Retinal pigment epithelial cell (primary cell): ENCODE results near the gene TMEM163.
"Not testable (repeated sequence)": the region's sequence is repeated elsewhere in the genome, so short reads cannot be mapped to it uniquely, and the experiment has no call there.

Source experiments
- DNase-seq: peaks from one replicate; pipeline ENCODE4 v3.0.0-alpha.2; 2010; ENCODE audit warnings: low read depth
- H3K4me3 ChIP-seq: 2 replicates; pipeline ENCODE4 v1.5.1; 2011; ENCODE audit warnings: mild to moderate bottlenecking, low read length, control low read depth, moderate library complexity
- TF ChIP-seq, protein P1 (sequence below): conservative IDR thresholded peaks from 2 replicates; pipeline ENCODE4 v1.5.1; 2011; ENCODE audit warnings: low read depth, low read length, control low read depth, inconsistent platforms

Gene TMEM163

DNA sequence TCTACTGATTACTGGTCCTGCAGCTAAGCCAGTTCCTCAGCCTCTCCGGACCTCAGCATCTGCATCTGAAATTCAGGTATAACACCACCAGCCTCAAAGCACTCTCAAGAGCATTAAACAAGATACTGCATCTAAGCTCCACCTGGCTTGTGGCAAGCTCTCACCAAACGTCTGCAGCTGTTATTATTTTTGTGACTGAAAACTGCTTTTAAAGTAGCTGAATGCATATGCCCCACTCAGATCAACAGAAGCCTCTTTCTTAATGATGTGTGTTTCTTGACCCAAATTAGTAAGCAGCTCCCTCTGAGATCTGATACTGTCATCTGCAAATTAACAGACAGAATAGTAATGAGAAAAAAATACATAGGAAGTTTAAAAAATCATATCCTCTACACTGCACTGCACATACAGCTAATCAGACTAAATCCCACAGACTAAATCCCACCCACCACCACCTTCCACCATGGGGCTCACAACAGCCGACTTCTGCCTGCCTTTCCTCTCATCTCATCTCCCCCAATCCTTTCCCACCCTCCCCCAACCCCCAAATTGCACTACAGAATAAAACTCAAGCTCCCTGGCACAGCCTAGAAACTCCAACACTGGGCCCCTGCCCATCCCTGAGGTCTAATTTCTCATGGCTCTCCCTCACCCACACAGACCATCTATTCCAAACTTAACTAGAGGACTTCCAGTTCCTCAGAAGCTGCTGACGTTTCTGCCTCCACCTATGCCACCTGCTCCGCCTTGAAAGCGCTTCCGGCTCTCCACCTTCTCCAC lies 52.9 kb downstream of the TMEM163 start:
- TF ChIP-seq, protein P1, sequence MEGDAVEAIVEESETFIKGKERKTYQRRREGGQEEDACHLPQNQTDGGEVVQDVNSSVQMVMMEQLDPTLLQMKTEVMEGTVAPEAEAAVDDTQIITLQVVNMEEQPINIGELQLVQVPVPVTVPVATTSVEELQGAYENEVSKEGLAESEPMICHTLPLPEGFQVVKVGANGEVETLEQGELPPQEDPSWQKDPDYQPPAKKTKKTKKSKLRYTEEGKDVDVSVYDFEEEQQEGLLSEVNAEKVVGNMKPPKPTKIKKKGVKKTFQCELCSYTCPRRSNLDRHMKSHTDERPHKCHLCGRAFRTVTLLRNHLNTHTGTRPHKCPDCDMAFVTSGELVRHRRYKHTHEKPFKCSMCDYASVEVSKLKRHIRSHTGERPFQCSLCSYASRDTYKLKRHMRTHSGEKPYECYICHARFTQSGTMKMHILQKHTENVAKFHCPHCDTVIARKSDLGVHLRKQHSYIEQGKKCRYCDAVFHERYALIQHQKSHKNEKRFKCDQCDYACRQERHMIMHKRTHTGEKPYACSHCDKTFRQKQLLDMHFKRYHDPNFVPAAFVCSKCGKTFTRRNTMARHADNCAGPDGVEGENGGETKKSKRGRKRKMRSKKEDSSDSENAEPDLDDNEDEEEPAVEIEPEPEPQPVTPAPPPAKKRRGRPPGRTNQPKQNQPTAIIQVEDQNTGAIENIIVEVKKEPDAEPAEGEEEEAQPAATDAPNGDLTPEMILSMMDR, result no peak
- no peak for DNase-seq
- no peak overlapping the region for H3K4me3 ChIP-seq

DNA sequence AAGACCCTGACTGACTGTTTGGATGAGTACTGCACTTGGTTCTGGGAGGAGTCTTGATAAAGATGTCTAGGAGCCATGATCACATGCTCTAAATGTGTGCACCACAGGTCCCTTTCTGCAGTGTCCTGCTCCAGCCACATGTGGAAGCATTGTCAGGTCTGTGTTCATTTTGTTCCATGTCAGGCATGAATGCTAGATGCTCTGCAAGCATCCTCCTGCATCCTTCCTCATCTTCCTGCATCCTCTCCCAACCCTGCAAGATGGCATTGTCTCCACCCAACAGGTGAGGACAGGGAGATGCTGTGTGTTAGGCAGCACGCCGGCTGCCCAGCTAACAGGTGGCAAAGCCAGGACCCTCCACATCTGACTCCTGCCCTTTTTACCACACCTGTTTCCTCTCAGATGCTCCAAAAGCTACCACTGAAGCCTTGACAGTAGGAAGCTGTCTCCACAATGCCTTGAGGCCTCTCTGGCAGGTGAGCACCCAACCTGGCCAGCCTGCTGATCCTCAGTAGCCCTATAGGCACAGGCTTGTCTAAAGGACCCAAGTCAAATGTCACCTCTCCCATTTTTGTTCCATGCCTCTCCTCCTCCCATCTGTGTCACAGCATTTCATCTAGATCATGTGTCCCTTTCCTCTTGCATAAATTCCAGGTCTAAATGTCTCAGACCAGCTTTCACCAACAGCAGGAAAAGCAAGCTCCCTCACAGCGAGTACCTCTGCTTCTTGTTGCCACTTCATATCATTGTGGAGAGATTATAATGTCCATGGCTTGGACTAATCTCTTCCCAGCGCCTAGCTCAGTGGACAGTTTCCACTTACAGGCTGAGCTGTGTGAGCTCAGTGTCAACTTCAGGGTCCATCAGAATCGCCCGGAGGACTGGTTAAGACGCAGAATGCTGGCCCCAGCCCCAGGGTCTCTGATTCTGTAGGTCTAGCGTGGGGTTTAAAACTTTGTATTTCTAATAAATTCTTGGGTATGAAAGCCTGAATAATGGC lies 55.0 kb downstream of the TMEM163 start:
- DNase-seq, result no peak

DNA sequence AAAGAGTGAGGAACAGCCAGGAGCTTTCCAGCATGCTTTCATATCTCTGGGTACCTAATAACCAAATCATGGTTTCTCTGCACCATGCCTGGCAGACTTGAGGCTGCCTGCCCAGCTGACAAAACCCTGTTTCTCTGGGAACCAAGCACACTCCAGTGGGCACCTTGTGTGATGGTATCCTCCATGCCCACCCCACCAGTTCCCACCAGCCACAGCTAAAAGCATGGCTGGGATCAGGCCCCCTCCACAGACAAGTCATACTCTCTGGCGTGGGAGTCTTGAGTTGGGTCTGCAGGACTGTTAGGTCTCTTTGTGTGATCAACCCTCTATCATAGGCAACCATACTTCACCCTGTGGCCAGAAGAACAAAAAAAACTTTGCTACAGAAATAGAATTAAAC lies 56.0 kb downstream of the TMEM163 start:
- TF ChIP-seq, protein P1, result no peak
- H3K4me3 ChIP-seq, result no peak overlapping the region
- no peak for DNase-seq

More for the DNA sequence above, 55.0 kb downstream of the TMEM163 start:
- TF ChIP-seq, protein P1, result no peak
- no peak overlapping the region for H3K4me3 ChIP-seq

DNA sequence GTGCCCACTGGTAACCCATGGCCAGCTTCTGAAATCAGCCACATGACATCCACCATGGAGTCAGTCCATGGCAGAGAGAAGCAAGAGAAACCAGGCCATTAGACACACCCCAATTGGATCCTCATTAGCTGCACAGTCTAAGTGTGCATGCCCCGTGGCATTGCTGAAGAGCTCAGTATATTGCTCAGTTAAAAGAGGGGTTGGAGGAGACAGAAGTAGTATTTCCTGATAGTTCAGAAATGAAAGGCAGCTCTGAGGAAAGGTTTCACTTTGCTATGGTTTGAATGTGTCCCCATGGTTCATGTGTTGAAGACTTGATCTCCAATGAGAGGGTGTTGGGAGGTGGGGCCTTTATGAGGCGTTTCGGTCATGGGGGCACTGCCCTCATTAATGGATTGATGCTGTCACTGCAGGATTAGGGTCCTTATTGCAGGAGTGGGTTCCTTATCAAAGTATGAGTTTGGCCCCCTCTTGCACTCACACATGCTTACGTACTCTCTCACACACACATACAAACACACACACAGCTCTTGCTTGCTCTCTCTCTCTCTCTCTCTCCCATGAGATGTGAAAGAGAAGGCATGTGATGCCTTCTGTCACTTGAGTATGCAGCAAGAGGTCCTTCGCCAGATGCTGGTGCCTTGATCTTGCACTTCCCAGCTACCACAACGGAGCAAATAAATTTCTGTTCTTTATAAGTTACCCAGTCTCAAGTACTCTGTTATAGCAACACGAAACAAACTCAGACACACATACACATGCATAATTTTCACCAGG lies 58.0 kb downstream of the TMEM163 start:
- TF ChIP-seq, protein P1, result no peak
- H3K4me3 ChIP-seq, result no peak overlapping the region
- no peak for DNase-seq

DNA sequence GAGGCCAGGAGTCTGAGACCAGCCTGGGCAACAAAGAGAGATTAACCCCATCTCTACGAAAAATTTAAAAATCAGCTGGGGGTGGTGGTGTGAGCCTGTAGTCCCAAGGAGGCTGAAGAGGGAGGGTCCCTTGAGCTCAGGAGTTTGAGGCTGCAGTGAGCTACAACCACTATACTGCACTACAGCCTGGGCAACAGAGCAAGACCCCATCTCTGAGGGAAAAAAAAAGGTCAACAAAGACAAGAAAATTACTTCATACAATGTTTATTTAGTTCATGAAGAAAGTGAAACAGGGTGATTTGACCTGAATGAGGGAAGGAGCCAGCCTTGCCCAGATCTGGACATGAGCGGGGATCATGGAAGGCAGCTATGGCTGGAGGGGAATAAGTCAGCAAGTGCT lies 59.1 kb downstream of the TMEM163 start:
- no peak for DNase-seq
- TF ChIP-seq, protein P1, result no peak
- no peak overlapping the region for H3K4me3 ChIP-seq

DNA sequence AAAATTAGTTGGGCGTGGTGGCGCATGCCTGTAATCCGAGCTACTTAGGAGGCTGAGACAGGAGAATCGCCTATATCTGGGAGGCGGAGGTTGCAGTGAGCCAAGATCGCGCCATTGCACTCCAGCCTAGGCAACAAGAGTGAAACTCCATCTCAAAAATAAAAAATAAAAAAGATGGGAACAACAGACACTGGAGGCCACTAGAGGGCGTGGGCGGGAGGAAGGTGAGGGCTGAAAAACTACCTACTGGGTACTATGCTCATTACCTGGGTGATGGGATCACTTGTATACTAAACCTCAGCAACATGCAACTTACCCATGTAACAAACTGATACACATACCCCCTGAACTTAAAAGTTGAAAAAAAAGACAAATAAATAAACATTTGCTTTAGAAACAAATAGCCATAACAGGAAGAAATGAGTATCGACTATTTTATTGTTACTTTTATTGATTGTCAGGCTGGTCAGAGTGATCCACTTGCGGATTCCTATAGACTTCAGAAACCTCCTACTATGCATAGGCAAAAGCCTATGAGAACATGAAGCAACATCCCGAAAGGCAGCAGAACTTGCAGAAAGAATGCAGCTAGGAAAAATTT lies 61.0 kb downstream of the TMEM163 start:
- TF ChIP-seq, protein P1, result peak; percentile 64
- DNase-seq, result no peak
- no peak overlapping the region for H3K4me3 ChIP-seq

DNA sequence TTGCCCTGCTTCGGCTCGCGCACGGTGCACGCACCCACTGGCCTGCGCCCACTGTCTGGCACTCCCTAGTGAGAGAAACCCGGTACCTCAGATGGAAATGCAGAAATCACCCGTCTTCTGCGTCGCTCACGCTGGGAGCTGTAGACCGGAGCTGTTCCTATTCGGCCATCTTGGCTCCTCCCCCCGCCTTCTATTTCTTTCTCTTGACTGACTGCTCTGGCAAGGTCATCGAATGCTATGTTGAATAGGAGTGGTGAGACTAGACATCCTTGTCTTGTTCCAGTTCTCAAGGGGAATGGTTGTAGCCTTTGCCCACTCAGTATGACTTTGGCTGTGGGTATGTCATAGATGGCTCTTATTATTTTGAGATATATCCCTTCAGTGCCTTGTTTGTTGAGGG lies 62.4 kb downstream of the TMEM163 start:
- not testable (repeated sequence) for H3K4me3 ChIP-seq, DNase-seq
